DMS114 treated with DMSO at 0.1 percent for 48 hours (cell line): Measurements from ENCODE around the gene CHST1.

Experiments used
- DNase-seq: peaks from one replicate; lab custom pipeline; 2025; ENCODE audit not compliant: unreplicated experiment; lab: John Stamatoyannopoulos, UW

The CHST1 gene

GRCh38 chr11:45674481-45675190, 9.2 kb upstream of the CHST1 start:
- no peak for DNase-seq

GRCh38 chr11:45673441-45673840, 8.0 kb upstream of the CHST1 start:
- no peak for DNase-seq

GRCh38 chr11:45672593-45672992, 7.2 kb upstream of the CHST1 start:
- DNase-seq, result no peak

- DNase-seq, result no peak
These were observed 6.1 kb upstream of the CHST1 start for GRCh38 chr11:45671246-45672171.

GRCh38 chr11:45670386-45671135, 5.1 kb upstream of the CHST1 start:
- DNase-seq, result no peak

GRCh38 chr11:45669956-45670355, 4.5 kb upstream of the CHST1 start:
- DNase-seq, result no peak

- no peak for DNase-seq
These were observed 3.7 kb upstream of the CHST1 start for GRCh38 chr11:45669146-45669545.

GRCh38 chr11:45667929-45668680, 2.7 kb upstream of the CHST1 start:
- DNase-seq, result no peak

- DNase-seq, result no peak
These were observed 1.5 kb upstream of the CHST1 start for GRCh38 chr11:45666648-45667642.

GRCh38 chr11:45665933-45666647, 668 bp upstream of the CHST1 start:
- no peak for DNase-seq

- no peak for DNase-seq
These were observed 831 bp downstream of the CHST1 start for GRCh38 chr11:45664376-45665205.

GRCh38 chr11:45663486-45664375, 1.7 kb downstream of the CHST1 start:
- DNase-seq, result no peak

- no peak for DNase-seq
These were observed 2.5 kb downstream of the CHST1 start for GRCh38 chr11:45662665-45663485.

GRCh38 chr11:45662096-45662664, 3.2 kb downstream of the CHST1 start:
- no peak for DNase-seq

- no peak for DNase-seq
These were observed 3.9 kb downstream of the CHST1 start for GRCh38 chr11:45661439-45662055.
